ENCODE results near the gene PRKG1. TPM values are rescaled to one million over a fixed set of nuclear protein-coding genes. Genes with fewer than 3 reads are reported as not detected.

Gene PRKG1
- total RNA-seq, 1 donor from 2014 or later = 17.9 TPM

- no peak overlapping the region for H3K4me3 ChIP-seq
- no peaks in the 10 kb centered on the region for H3K36me3 ChIP-seq
- no peaks in the 10 kb centered on the region for H3K9me3 ChIP-seq
- no peaks in the 10 kb centered on the region for H3K4me1 ChIP-seq
- no peak for DNase-seq (ENCODE audit: extremely low spot score in 2 of 2)
- TF ChIP-seq CTCF (IDR thresholded peaks at IDR 0.05) = no peak
- TF ChIP-seq POLR2A (IDR thresholded peaks at IDR 0.05) = no peak
- TF ChIP-seq POLR2AphosphoS5 (IDR thresholded peaks at IDR 0.05; ENCODE audit: insufficient read depth in 1 of 2, low read depth in 1 of 2) = no peak
- H3K27ac ChIP-seq = no peak overlapping the region
- H3K27me3 ChIP-seq = no peaks in the 10 kb centered on the region
- intact Hi-C loops (cut with DNase I) = no loop called here
These were observed 270.1 kb downstream of the PRKG1 start for GRCh38 chr10:51344371-51344770.

DNA sequence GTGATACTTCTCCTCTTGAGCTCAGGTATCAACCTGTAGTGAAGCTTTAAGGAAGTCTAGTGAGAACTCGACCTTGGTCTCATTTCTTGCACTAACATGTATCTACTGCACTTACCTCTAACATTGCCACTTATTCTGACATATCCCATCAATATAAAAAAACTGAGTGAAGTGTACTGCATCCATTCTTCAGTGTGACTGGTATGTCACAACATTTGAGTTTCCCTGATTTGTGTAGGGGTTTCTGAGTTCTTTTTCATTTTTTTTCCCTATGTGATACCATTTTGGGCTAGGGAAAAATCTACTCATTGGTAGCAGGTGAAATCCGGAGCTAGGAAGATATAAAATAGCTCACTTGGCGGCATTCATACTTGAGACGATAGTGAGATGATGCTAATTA, 274.3 kb downstream of the PRKG1 start:
- no peak for DNase-seq (ENCODE audit: extremely low spot score in 2 of 2)
- Histone ChIP-seq H3K9me3 (no peaks in the 10 kb centered on the region), H3K27me3 (no peaks in the 10 kb centered on the region), H3K36me3 (no peaks in the 10 kb centered on the region), H3K27ac (no peak overlapping the region), H3K4me1 (no peaks in the 10 kb centered on the region), H3K4me3 (no peak overlapping the region)
- TF ChIP-seq CTCF (IDR thresholded peaks at IDR 0.05) (no peak), POLR2A (IDR thresholded peaks at IDR 0.05) (no peak), POLR2AphosphoS5 (IDR thresholded peaks at IDR 0.05; ENCODE audit: insufficient read depth in 1 of 2, low read depth in 1 of 2) (no peak)
- intact Hi-C loops (cut with DNase I) = no loop called here

- intact Hi-C loops (cut with DNase I) = no loop called here
- DNase-seq (ENCODE audit: extremely low spot score in 2 of 2) = no peak
- H3K36me3 ChIP-seq = no peaks in the 10 kb centered on the region
These were observed 282.9 kb downstream of the PRKG1 start for GRCh38 chr10:51357170-51357569.

GRCh38 chr10:51358227-51358626, 283.9 kb downstream of the PRKG1 start:
- Histone ChIP-seq H3K36me3 (no peaks in the 10 kb centered on the region), H3K4me3 (no peak overlapping the region), H3K4me1 (no peaks in the 10 kb centered on the region), H3K9me3 (no peaks in the 10 kb centered on the region), H3K27me3 (no peaks in the 10 kb centered on the region), H3K27ac (no peak overlapping the region)
- DNase-seq (ENCODE audit: extremely low spot score in 2 of 2) = no peak
- no peak for TF ChIP-seq CTCF (IDR thresholded peaks at IDR 0.05)
- TF ChIP-seq POLR2A (IDR thresholded peaks at IDR 0.05) = no peak
- no peak for TF ChIP-seq POLR2AphosphoS5 (IDR thresholded peaks at IDR 0.05; ENCODE audit: insufficient read depth in 1 of 2, low read depth in 1 of 2)
- intact Hi-C loops (cut with DNase I) = no loop called here

More at GRCh38 chr10:51357170-51357569, 282.9 kb downstream of the PRKG1 start:
- H3K27ac ChIP-seq = no peak overlapping the region
- no peak for TF ChIP-seq POLR2A (IDR thresholded peaks at IDR 0.05)
- no peak for TF ChIP-seq CTCF (IDR thresholded peaks at IDR 0.05)
- no peak for TF ChIP-seq POLR2AphosphoS5 (IDR thresholded peaks at IDR 0.05; ENCODE audit: insufficient read depth in 1 of 2, low read depth in 1 of 2)
- H3K27me3 ChIP-seq = no peaks in the 10 kb centered on the region
- no peak overlapping the region for H3K4me3 ChIP-seq
- no peaks in the 10 kb centered on the region for H3K4me1 ChIP-seq
- no peaks in the 10 kb centered on the region for H3K9me3 ChIP-seq

DNA sequence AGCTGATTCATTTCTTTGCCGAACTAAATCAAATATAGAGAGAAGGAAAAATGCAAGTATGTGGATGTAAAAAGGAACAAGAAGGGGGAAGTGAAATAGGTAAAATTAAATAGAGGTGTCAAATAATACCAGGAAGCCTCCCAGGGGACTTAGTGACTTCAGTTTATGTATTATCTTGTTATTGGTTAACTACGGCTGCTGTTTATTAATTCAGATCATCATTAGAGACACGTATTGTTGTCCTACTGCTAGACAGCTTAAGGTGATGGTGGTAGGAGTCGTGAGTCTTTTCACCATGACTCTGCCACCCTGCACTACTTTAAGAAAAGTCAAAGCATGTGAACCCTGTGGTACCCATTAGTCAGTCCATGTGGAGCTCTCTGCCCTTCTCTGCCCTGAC, 289.1 kb downstream of the PRKG1 start:
- no peak for DNase-seq (ENCODE audit: extremely low spot score in 2 of 2)
- Histone ChIP-seq H3K4me1 (no peaks in the 10 kb centered on the region), H3K9me3 (no peaks in the 10 kb centered on the region), H3K27ac (no peak overlapping the region), H3K4me3 (no peak overlapping the region), H3K36me3 (no peaks in the 10 kb centered on the region), H3K27me3 (no peaks in the 10 kb centered on the region)
- TF ChIP-seq POLR2AphosphoS5 (IDR thresholded peaks at IDR 0.05; ENCODE audit: insufficient read depth in 1 of 2, low read depth in 1 of 2) = no peak
- TF ChIP-seq CTCF (IDR thresholded peaks at IDR 0.05) = no peak
- TF ChIP-seq POLR2A (IDR thresholded peaks at IDR 0.05) = no peak
- intact Hi-C loops (cut with DNase I) = no loop called here
